A673 (cell line): Measurements from ENCODE around the gene RHOBTB1.

Source experiments
- CTCF ChIP-seq: fragments of 300-800, 200-600 bp; sonication (generic); conservative IDR thresholded peaks from 2 replicates; pipeline ENCODE4 v1.5.1; 2017; ENCODE audit warnings: low read depth, mild to moderate bottlenecking, antibody characterized with exemption, low read length, moderate library complexity, mixed read lengths
- EZH2 ChIP-seq: fragments of 200-600 bp; sonication (generic); IDR thresholded peaks from 2 replicates; pipeline ENCODE4 v1.6.1; 2017; ENCODE audit warnings: borderline replicate concordance, low read depth, mild to moderate bottlenecking, mixed read lengths, antibody characterized with exemption, low read length; ENCODE audit not compliant: poor library complexity, severe bottlenecking

GRCh38 chr10:60913657-60914056 lies 30.3 kb downstream of the RHOBTB1 start:
- no peak for TF ChIP-seq EZH2
- TF ChIP-seq CTCF, result no peak
